Spinal cord (tissue), 10 donors: ENCODE results near the gene PRKCQ. TPM values are rescaled to one million over a fixed set of nuclear protein-coding genes. Genes with fewer than 3 reads are reported as not detected.

Source experiments
- DNase-seq, 6 donors: peaks; one replicate each; pipeline versions ENCODE4 v3.0.0 to v3.0.0-alpha.2; 2013 to 2015; ENCODE audit warnings: low spot score in 6 of 6, low read depth in 4 of 6
- H3K27ac ChIP-seq: one replicate; pipeline ENCODE4 v1.5.1; 2013; ENCODE audit warnings: low read depth, low read length, control low read depth
- H3K27me3 ChIP-seq: one replicate; pipeline ENCODE4 v1.6.1; 2013; ENCODE audit warnings: low read length; ENCODE audit not compliant: control insufficient read depth, insufficient read depth
- H3K36me3 ChIP-seq: one replicate; pipeline ENCODE4 v1.6.1; 2013; ENCODE audit warnings: low read length; ENCODE audit not compliant: control insufficient read depth, insufficient read depth
- H3K4me1 ChIP-seq: one replicate; pipeline ENCODE4 v1.6.1; 2013; ENCODE audit warnings: low read length; ENCODE audit not compliant: control insufficient read depth, insufficient read depth
- H3K4me3 ChIP-seq: one replicate; pipeline ENCODE4 v1.5.1; 2013; ENCODE audit warnings: low read depth, low read length, control low read depth
- H3K9me3 ChIP-seq: one replicate; pipeline ENCODE4 v1.6.1; 2013; ENCODE audit warnings: low read length; ENCODE audit not compliant: control insufficient read depth, insufficient read depth
- WGBS: methylation state at CpG from one replicate; pipeline ENCODE4 v1.1.5; 2013; ENCODE audit warnings: missing lambda C conversion rate; ENCODE audit not compliant: insufficient coverage; 5-methylcytosine and 5-hydroxymethylcytosine counted together
- polyA plus RNA-seq, 2 donors: library from polyadenylated mRNA; unstranded; fragments of 120-200 nt; gene quantifications; one replicate each; pipeline ENCODE4 v1.2.1, GENCODE V29; 2013; ENCODE audit not compliant: insufficient read length in 2 of 2
- total RNA-seq, 2 donors: library from RNA; depleted of rRNA in 1 of 2; stranded (reverse); fragments of 120-200 nt in 1 of 2; fragments of >200 nt in 1 of 2; gene quantifications; one replicate each; pipeline versions ENCODE4 v1.2.3 to v1.2.4, GENCODE V29; 2013 to 2014
- donor health status: healthy.

PRKCQ gene
- total and polyA plus RNA-seq, 4 donors, result 6.2 to 10.9 (median 9.6) TPM

DNA sequence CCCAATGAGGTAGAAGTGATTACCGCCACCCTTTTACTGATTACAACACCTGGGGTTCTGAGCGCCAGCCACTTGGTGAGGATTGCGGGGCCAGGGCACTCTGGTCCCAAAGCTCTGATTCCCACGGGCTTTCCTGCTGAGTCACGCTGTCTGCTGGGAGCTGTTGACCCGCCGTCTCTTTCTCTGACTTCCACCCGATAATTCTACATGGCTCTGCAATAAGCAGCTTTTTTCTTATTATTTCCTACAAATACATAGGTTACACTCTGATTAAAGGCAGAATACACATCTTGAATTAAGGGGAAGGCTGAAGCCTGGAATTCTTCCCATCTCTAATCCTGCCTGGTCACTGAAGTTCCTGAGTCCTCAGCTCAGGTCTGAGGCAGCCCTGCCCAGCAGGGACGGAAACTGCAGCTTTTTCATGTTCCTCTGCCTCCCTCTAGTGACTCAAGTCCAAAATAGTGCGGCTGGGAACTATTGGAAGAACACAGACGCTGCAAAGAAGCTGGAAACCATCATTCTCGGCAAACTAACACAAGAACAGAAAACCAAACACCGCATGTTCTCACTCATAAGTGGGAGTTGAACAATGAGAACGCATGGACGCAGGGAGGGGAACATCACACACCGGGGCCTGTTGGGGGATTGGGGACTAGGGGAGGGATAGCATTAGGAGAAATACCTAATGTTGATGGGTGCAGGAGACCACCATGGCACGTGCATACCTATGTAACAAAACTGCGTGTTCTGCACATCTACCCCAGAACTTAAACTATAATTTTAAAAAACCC is 178.3 kb downstream of the PRKCQ start:
- H3K4me1 ChIP-seq, result peaks cover 23% of the 10 kb centered on the region
- H3K4me3 ChIP-seq, result peak overlapping the region; percentile 14
- no peaks in the 10 kb centered on the region for H3K9me3 ChIP-seq
- peak; percentile 80 to 97 (median 85) for DNase-seq
- H3K27me3 ChIP-seq, result no peaks in the 10 kb centered on the region
- H3K27ac ChIP-seq, result no peak overlapping the region
- H3K36me3 ChIP-seq, result no peaks in the 10 kb centered on the region
- 19% methylated on average over 10 of the region's 18 CpGs for WGBS

DNA sequence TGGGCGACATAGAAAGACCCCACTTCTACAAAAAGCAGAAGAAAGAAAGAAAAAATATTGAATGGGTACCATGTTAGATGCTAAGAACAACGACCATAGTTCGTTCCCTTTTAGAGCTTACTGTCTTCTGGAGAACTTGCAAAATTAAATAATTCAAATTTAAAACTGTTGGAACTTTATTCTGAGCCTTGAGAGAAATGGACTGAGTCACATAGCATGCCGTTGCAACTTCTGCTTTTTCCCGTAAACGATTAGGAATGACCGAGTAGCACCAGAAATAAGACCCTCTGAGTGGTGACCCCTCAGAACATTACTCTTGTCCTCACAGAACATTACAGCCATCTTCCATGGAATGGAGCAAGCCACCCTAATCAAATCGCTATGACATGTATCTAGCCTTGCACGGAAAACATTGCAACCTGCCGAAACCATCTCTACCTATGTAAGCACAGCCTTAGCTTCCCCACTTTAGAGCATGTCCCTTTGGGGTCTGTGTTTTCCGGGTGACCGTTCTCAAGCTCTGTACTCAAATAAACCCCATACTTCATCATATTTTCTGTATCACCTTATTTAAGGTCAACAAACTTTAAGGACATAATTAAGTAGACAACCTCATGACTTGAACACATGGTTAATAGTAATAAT is 179.1 kb downstream of the PRKCQ start:
- peaks cover 23% of the 10 kb centered on the region for H3K4me1 ChIP-seq
- no peaks in the 10 kb centered on the region for H3K36me3 ChIP-seq
- 79% methylated on average over 7 of the region's 12 CpGs for WGBS
- no peak overlapping the region for H3K27ac ChIP-seq
- H3K27me3 ChIP-seq, result no peaks in the 10 kb centered on the region
- no peaks in the 10 kb centered on the region for H3K9me3 ChIP-seq
- no peak overlapping the region for H3K4me3 ChIP-seq
- no peak for DNase-seq

- Histone ChIP-seq H3K4me1 (peaks cover 23% of the 10 kb centered on the region), H3K27me3 (no peaks in the 10 kb centered on the region), H3K4me3 (no peak overlapping the region), H3K27ac (no peak overlapping the region), H3K36me3 (no peaks in the 10 kb centered on the region), H3K9me3 (no peaks in the 10 kb centered on the region)
- DNase-seq, result no peak
- 52% methylated on average over 5 of the region's 7 CpGs for WGBS
Observed at GRCh38 chr10:6400331-6400730, 179.7 kb downstream of the PRKCQ start.

GRCh38 chr10:6399879-6400278 is 180.2 kb downstream of the PRKCQ start:
- WGBS, result 66% methylated on average over 7 of the region's 8 CpGs
- H3K4me3 ChIP-seq, result no peak overlapping the region
- no peaks in the 10 kb centered on the region for H3K36me3 ChIP-seq
- peaks cover 23% of the 10 kb centered on the region for H3K4me1 ChIP-seq
- no peaks in the 10 kb centered on the region for H3K27me3 ChIP-seq
- no peak for DNase-seq
- no peak overlapping the region for H3K27ac ChIP-seq
- H3K9me3 ChIP-seq, result no peaks in the 10 kb centered on the region

GRCh38 chr10:6399231-6399741 is 180.8 kb downstream of the PRKCQ start:
- 12% methylated on average over 3 of the region's 5 CpGs for WGBS
- peak; percentile 45 to 90 (median 64) for DNase-seq

DNA sequence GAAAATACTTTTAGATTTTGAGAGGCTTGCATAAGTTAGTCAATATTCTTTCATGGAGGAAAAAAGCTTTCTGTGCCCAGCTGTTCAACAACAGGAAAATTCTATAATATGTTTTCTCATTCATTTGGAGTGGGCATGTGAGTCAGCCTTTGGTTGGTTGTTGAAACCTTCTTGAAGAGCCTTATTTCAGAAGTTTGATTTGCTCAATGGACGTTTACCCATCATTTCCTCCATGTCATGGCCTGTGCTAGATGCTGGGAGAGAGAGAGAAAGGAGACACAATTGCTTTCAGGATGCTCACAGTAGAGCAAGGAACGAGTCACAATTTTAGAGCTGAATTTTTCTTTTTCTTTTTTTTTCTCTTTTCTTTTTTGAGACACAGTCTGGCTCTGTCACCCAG is 181.7 kb downstream of the PRKCQ start:
- Histone ChIP-seq H3K4me3 (no peak overlapping the region), H3K9me3 (no peaks in the 10 kb centered on the region), H3K27ac (peak overlapping the region; percentile 55), H3K4me1 (peaks cover 23% of the 10 kb centered on the region), H3K36me3 (no peaks in the 10 kb centered on the region), H3K27me3 (no peaks in the 10 kb centered on the region)
- no peak for DNase-seq
- WGBS, result 60% methylated on average over 1 of the region's 2 CpGs

More at GRCh38 chr10:6399231-6399741, 180.8 kb downstream of the PRKCQ start:
- peak overlapping the region; percentile 55 for H3K27ac ChIP-seq
- H3K4me3 ChIP-seq, result no peak overlapping the region
- H3K36me3 ChIP-seq, result no peaks in the 10 kb centered on the region
- H3K9me3 ChIP-seq, result no peaks in the 10 kb centered on the region
- no peaks in the 10 kb centered on the region for H3K27me3 ChIP-seq
- H3K4me1 ChIP-seq, result peaks cover 23% of the 10 kb centered on the region

- peak in 1 of 6 donors; percentile 74 for DNase-seq
- Histone ChIP-seq H3K27me3 (no peaks in the 10 kb centered on the region), H3K36me3 (no peaks in the 10 kb centered on the region), H3K9me3 (no peaks in the 10 kb centered on the region), H3K27ac (no peak overlapping the region), H3K4me1 (peaks cover 18% of the 10 kb centered on the region), H3K4me3 (no peak overlapping the region)
- no CpG with 5 or more reads among the region's 4 CpGs for WGBS
Observed at GRCh38 chr10:6396652-6397051, 183.4 kb downstream of the PRKCQ start.

GRCh38 chr10:6396226-6396625 is 183.8 kb downstream of the PRKCQ start:
- no peak overlapping the region for H3K27ac ChIP-seq
- H3K4me1 ChIP-seq, result peaks cover 14% of the 10 kb centered on the region
- DNase-seq, result no peak
- H3K9me3 ChIP-seq, result no peaks in the 10 kb centered on the region
- H3K27me3 ChIP-seq, result no peaks in the 10 kb centered on the region
- H3K4me3 ChIP-seq, result no peak overlapping the region
- 100% methylated on average over 1 of the region's 4 CpGs for WGBS
- no peaks in the 10 kb centered on the region for H3K36me3 ChIP-seq

- no peaks in the 10 kb centered on the region for H3K9me3 ChIP-seq
- H3K27ac ChIP-seq, result no peak overlapping the region
- WGBS, result 89% methylated on average over 6 of the region's 8 CpGs
- no peak overlapping the region for H3K4me3 ChIP-seq
- H3K27me3 ChIP-seq, result no peaks in the 10 kb centered on the region
- no peaks in the 10 kb centered on the region for H3K36me3 ChIP-seq
- DNase-seq, result no peak
- peaks cover 14% of the 10 kb centered on the region for H3K4me1 ChIP-seq
Observed at GRCh38 chr10:6395606-6396005, 184.5 kb downstream of the PRKCQ start.
